HFF-Myc (cell line): ENCODE results near the gene EN1.

Experiments
- DNase-seq: peaks from one replicate; pipeline ENCODE4 v3.0.0-alpha.2; 2011; ENCODE audit warnings: low read depth; ENCODE audit errors: extremely low read depth
- H3K4me3 ChIP-seq: replicated peaks from 2 replicates; pipeline ENCODE4 v1.5.1; 2011; ENCODE audit warnings: low read depth, mild to moderate bottlenecking, control low read depth, low read length
- TF ChIP-seq, protein P1 (sequence below): IDR thresholded peaks from 2 replicates; pipeline ENCODE4 v1.5.1; 2012; ENCODE audit warnings: mild to moderate bottlenecking, low read depth, low read length, control low read depth; ENCODE audit errors: missing control alignments

EN1 gene

GRCh38 chr2:118846442-118846952 is 951 bp downstream of the EN1 start:
- DNase-seq = no peak
- H3K4me3 ChIP-seq = no peak overlapping the region
- TF ChIP-seq, protein P1, sequence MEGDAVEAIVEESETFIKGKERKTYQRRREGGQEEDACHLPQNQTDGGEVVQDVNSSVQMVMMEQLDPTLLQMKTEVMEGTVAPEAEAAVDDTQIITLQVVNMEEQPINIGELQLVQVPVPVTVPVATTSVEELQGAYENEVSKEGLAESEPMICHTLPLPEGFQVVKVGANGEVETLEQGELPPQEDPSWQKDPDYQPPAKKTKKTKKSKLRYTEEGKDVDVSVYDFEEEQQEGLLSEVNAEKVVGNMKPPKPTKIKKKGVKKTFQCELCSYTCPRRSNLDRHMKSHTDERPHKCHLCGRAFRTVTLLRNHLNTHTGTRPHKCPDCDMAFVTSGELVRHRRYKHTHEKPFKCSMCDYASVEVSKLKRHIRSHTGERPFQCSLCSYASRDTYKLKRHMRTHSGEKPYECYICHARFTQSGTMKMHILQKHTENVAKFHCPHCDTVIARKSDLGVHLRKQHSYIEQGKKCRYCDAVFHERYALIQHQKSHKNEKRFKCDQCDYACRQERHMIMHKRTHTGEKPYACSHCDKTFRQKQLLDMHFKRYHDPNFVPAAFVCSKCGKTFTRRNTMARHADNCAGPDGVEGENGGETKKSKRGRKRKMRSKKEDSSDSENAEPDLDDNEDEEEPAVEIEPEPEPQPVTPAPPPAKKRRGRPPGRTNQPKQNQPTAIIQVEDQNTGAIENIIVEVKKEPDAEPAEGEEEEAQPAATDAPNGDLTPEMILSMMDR = no peak

DNA sequence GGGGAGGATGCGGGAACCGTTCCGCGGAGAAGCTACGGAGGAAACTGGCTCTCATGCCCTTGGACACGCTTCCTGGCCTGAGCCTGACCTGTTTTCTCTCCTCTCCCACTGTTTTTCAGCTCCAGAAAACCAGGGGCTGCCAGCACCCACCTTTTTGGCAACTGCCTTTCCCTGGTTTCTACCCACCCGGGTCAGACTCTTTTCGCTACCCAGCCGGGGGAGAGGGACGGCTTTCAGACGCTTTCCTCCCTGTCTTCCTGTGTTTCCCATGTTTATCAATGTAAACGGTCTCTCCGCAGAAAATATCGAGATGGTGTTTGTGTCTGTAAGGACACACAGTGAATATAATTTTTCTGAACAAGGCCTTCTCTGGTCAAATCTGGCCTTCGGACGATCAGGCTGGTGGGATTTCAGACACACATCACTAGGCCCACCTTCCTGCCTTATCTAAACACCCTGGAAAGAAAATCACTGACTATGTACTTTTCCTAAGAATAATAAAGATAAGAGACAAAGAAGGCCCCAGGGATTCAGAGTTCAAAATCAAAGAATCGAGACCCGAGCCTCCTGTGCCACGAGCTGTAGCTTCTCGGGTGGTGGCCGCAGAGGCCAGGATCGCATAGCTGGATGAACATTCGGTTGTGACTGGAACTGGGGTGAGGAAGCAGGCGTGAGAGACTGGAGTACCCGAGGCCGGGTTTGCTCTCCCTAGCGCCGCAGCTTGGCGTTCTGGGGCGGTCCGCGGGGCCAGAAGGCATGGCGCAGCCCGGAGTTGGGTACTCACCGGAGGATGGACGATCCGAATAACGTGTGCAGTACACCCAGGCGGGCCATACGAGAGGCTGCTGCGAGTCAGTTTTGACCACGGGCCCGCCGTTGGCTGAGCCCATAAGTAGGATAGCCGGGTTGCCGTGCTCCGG is 1.7 kb downstream of the EN1 start:
- H3K4me3 ChIP-seq = no peak overlapping the region
- TF ChIP-seq, protein P1 = no peak
- DNase-seq = no peak

DNA sequence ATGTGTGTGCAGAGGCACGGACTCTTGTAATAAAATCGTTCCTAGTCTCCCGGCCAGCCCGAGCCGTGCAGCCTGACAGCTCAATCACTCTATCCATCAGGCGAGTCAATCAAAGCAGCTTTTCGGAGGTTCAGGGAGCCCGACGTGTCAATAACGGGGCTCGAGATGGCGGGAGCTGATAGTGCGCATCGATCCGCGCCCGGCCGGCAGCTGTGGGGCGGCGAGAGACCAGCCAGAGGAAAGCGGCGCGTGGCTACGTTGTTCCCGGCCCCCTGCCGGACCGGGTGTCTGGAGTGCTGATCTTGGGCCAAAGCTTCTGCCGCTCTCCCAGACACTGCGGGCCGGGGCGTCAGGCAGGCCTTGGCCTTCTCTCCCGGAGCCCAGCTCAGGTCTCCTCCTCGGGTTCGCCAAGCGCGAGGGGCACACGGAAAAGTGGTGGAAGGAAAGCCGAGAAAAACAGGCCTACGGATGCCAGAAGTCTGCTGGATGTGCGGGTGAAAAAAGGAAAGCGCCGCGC is 2.4 kb downstream of the EN1 start:
- DNase-seq = no peak
- no peak overlapping the region for H3K4me3 ChIP-seq
- TF ChIP-seq, protein P1 = no peak

DNA sequence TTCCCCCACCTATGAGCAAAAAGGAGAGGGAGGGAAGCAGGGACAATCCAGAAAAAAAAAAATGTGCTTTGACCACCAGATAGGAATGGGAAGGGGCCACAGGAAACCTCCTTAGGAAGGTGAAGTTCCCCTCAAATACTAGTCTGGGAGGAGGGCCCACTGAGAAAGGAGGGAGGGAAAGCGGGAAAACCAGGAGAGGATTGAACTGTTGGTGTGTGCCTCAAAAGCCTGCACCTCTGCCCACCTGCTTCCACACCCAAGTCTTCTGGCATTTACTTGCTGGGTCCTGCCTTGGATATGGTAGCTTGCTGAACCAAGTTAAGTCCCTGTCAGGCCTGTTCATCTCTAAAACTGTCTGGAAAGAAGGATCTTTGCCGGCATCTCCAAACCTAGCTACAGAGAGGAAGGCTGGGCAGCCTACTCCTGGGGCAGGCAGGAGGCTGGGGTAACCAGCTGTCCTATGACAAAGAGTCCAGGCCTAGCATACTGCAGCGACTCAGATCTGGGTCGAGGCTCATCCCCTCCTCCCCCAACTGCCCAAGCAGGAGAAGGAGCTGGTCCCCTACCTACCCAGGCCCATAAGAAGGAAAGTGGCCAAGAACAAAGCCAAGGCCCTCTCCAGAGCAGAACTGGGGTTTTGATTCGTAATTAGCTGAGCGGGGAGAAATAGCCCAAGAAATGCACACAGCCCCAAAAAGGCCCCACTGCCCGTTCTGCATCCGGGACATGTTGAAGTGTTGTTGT is 3.0 kb downstream of the EN1 start:
- no peak overlapping the region for H3K4me3 ChIP-seq
- no peak for DNase-seq
- TF ChIP-seq, protein P1 = no peak

DNA sequence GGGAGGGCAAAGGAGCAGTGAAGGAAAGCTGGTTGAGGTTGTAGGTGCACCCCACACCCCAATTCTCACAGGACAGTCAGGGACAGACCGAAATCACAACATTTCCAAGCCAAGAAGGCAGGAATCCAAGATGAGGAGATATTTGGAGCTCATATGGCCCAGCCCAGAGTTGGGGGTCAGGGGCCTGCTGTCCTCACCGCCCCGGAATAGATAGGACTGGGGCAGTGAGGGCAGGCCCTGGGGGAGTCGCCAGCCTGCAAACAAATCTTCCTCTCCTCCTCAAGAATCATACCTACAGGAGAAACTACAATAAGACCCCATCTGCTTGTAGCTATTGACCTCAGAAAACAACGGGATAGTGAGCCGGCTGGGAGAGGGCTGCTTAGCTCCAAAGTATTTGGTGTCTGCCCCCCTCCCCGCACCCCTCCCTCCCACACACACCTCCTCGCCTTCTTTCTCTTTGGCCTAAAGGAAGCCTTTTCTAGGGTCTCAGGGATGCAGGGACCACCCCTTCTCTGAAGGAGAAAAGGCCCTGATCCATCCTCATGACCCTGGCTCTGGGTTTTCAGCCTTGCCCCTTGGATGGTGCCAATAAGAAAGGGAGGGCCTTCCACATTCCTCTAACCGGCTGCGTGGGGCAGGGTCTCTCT is 3.8 kb downstream of the EN1 start:
- TF ChIP-seq, protein P1 = no peak
- no peak overlapping the region for H3K4me3 ChIP-seq
- no peak for DNase-seq
